22Rv1 (cell line): ENCODE results near the gene MX2.
"Not testable (repeated sequence)": the region's sequence is repeated elsewhere in the genome, so short reads cannot be mapped to it uniquely, and the experiment has no call there.

Experiments used
- CTCF ChIP-seq: fragments of 450-650 bp; IDR thresholded peaks from 2 replicates; pipeline ENCODE4 v1.5.1; 2017; ENCODE audit warnings: mild to moderate bottlenecking
- ZFX ChIP-seq: fragments of 450-650 bp; IDR thresholded peaks from 2 replicates; pipeline ENCODE4 v1.6.1; 2017; ENCODE audit warnings: antibody characterized with exemption, borderline replicate concordance

- TF ChIP-seq CTCF, ZFX: not testable (repeated sequence)
Observed at GRCh38 chr21:41313285-41314164, 48.3 kb upstream of the MX2 start.
